DND-41 (cell line): ENCODE results near the gene PRDM5.

Experiments used
- EZH2 ChIP-seq: IDR thresholded peaks from 3 replicates; pipeline ENCODE4 v1.6.1; 2012; ENCODE audit warnings: borderline replicate concordance, low read depth, mild to moderate bottlenecking, moderate library complexity, low read length, inconsistent platforms; ENCODE audit not compliant: severe bottlenecking
- TF ChIP-seq, protein P1 (sequence below): IDR thresholded peaks from 2 replicates; pipeline ENCODE4 v1.5.1; 2012; ENCODE audit warnings: borderline replicate concordance, low read length, moderate library complexity, mild to moderate bottlenecking; ENCODE audit not compliant: poor library complexity, severe bottlenecking; ENCODE audit errors: extremely low read depth

DNA sequence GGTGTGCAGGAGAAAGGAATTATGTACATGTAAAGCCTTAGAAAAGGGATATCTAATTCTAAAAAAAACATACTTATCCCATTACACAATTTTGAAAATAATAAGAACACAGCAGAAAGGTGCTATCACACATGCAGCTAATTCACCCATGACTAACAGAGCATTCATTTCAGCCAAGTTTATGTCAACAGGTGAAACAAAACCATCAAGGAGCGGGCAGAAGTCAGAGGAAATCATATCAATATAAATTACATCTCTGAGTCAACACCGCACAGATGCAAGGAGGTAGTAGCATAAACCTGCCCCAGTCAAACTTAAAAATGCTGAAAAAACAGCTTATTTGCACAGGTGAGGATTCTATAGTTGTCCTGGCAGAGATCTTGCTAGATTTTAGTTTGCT, 197.9 kb downstream of the PRDM5 start:
- TF ChIP-seq, protein P1, sequence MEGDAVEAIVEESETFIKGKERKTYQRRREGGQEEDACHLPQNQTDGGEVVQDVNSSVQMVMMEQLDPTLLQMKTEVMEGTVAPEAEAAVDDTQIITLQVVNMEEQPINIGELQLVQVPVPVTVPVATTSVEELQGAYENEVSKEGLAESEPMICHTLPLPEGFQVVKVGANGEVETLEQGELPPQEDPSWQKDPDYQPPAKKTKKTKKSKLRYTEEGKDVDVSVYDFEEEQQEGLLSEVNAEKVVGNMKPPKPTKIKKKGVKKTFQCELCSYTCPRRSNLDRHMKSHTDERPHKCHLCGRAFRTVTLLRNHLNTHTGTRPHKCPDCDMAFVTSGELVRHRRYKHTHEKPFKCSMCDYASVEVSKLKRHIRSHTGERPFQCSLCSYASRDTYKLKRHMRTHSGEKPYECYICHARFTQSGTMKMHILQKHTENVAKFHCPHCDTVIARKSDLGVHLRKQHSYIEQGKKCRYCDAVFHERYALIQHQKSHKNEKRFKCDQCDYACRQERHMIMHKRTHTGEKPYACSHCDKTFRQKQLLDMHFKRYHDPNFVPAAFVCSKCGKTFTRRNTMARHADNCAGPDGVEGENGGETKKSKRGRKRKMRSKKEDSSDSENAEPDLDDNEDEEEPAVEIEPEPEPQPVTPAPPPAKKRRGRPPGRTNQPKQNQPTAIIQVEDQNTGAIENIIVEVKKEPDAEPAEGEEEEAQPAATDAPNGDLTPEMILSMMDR = no peak
- TF ChIP-seq EZH2 = no peak
